Mucosa of gallbladder (tissue), 1 donor: ENCODE results near the gene UQCRC1. TPM values are rescaled to one million over a fixed set of nuclear protein-coding genes. Genes with fewer than 3 reads are reported as not detected.
A peak's percentile ranks its signal among the peaks of the same experiment; 100 is the strongest.

Experiments
- DNase-seq: peaks from one replicate; pipeline ENCODE4 v3.0.0-alpha.2; 2020; ENCODE audit warnings: low spot score
- total RNA-seq: library from RNA; stranded (reverse); gene quantifications from one replicate; pipeline ENCODE4 v1.2.1, GENCODE V29; 2021
- donor health status: DM: no; HTN: no; CAD: no.

UQCRC1 gene
- total RNA-seq, 1 donor from 2014 or later: 193 TPM

DNA sequence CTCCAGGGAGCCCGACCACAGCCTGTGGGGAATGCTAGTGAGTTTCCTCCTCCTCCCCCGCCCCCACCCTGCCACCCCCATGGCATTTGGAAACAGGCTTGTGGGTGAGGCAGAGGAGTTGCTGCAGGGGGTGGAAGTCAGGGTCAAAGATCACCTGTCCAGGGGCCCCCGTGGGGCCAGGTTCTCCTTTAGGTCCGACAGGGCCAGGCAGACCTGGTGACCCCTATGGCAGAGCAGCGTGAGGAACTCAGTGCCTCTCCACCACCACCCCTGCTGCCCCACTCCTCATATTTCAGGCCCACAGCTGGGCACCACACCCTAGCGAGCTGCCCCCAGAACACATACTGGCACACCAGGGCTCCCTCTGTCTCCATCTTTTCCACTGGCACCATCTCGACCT lies 36.9 kb downstream of the UQCRC1 start:
- DNase-seq: no peak

DNA sequence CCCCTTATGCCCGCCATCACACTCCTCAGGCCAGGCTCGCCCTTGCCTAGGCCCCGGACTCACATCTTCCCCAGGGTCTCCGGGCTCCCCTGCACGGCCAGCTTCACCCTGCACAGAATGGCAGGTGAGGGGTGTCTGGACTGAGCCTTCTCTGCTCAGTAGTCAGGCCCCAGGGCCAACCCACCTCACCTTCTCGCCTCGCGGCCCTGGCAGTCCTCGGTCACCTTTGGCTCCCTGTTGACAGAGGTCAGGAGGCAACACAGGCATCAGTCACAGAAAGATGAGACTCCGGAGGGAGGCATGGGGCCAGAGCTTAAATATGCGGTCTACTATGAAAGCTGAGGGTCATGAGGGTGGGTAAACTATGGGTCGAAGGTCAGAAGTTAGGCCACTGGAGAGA lies 37.5 kb downstream of the UQCRC1 start:
- no peak for DNase-seq

DNA sequence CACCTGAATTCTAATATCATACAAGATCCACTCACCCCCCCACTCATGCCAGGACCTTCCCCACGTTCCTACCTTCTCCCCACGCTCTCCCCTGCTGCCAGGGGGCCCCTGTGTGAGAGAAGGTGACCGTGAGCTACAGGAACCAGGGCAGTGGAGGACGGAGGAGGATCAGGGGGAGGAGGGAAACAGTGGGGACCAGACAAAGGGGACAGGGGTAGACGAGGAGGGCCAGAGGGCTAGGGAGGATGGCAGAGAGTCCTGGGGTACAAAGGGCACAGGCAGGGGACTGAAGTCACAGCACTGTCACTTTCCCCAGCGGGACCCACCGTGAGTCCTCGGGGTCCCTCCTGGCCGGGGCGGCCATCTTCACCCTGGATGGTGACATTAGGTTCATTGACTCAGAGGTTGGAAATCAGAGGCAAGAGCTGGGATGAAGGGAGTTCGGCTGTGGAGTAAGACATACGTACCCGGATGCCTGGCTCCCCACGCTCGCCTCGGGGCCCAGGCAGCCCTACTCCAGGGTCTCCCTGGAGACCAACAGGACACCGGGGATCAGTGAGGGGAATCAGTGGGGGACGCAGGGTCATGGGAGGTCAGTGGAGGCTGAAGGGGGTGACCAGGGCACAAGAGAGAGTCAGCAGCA lies 39.5 kb downstream of the UQCRC1 start:
- DNase-seq: no peak

DNA sequence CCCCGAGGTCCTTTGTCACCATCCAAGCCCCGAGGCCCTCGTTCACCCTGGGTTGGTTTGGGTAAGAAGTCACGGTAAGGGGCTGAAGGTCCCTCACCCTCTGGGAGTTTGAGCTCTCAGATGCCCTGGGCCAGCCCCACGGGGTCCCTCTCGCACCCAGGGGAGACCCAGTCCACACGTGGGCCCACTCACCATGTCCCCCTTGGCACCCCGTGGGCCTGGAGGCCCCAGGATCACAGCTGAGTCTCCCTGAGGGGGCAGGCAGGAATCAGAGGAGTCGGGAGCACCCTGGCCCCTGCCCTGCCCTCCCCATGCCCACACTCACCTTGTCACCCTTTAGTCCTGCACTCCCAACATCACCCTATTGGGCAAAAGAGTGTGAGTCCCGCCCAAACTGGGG lies 40.0 kb downstream of the UQCRC1 start:
- no peak for DNase-seq

DNA sequence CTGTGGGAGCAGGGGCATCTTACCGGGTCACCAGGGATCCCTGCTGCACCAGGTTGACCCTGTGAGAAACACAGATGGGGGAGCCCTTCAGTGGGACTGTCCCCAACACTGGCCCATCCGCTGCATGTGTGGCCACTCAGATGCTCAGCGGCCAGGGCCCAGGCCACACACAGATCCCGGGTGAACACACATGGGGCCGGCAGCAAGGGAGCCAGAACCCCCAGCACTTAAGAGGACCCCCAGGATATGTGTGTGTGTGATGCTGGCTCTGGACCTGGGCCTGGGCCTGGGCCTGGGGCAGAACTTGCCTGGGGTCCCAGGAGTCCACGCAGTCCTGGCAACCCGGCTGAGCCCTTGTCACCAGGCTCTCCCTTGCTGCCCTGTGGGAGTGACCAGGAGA lies 41.0 kb downstream of the UQCRC1 start:
- no peak for DNase-seq

DNA sequence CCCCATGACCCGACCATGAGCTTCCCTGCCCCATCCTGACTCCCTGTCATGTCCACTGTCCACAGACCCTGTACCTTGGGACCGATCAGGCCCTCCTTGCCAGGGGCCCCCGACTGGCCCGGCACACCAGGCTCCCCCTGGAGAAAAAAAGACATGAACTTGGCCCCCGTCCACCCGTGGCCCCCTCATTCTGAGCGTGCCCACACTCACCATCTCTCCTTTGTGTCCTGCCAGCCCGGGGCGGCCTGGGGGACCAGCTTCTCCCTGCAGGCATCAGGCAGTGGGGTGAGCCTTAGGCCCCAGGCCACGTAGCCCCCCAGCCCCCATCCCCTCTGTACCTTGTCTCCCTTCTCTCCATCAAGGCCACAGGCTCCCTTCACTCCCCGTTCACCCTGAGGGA lies 41.9 kb downstream of the UQCRC1 start:
- no peak for DNase-seq

DNA sequence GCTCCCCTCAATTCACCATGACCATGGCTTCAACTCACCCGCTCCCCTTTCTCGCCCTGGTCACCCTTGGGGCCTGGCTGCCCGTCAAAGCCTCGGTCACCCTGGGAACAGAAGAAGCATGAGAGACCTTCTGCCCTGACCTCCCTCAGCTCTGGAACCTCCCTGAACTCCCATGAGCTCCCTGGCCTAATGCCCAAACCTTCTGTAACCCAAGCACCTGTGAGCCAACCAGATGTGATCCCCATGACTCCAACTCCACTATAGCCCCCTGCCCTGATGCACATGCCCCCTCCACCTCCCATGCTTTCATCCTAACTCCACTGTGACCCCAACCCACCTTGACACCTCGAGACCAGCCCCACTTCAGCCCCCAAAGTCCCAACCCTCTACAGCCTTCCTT lies 42.4 kb downstream of the UQCRC1 start:
- no peak for DNase-seq

DNA sequence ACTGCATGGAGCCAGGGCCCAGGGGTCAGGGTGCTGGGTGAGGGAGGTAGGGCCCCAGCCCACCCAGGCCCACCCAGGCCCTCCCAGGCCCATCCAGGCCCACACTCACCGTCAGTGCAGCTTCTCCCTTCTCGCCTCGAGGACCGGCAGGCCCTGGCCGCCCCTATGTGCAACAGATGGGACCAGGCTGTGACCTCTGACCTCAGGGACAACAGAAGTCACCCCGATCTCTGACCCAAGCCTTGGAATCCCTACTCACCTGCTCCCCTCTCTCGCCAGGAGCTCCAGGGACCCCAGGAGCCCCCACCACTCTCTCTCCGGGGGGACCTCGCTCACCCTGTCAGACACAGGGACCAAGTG lies 43.1 kb downstream of the UQCRC1 start:
- no peak for DNase-seq

DNA sequence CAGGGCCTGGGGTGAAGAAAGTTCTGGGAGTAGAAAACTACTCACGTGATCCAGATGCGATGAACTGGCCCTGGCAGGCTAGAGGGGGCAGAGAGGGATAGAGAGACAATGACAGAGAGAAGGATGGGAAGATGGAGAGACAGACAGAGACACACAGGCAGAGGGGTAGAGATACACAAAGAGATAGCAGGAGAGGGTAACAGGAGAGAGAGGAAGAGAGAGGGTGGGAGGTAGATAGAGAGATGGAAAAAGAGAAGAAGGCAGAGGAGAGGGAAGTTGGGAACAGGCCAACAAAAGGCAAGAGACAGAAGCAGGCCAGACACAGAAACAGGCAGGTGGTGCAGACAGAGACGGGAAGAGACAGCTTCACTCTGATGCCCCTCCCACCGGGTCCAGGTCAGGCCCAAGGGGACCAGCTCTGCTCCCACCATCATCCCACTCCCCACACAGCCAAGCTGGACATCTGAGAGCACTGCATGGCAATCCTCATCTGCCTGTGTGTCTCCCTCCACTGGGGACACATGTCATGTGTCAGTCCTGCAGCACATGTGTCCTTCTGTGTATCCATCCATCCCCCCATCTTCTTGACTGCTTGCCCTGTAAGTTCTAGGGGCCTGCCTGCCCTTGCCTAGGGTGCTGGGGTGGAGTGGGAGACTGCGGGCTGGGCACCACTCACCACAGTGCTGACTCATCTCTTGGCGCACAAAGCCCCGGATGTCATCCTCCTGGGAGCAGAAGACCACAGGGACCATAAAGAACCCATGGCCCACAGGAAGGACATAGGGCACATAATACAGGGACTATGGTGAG lies 43.6 kb downstream of the UQCRC1 start:
- DNase-seq: no peak

DNA sequence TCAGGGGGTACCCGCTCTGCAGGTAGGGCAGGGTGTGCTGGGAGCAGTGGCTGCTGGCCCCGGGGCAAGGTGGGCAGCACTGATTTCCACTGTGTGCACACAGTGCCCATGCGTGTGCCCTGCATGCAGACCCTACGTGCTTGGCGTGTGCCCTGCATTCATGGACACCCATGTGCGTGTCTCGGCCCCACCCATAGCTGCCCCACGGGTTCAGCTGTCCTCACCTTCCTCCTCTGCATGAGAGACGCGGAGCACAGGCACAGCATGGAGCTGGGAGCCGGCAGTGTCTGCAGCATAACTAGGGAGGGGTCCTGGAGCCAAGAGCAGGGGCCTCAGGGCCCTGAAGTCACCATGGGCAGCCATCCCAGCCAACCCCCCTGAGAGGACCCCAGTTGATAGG lies 44.3 kb downstream of the UQCRC1 start:
- DNase-seq: no peak

DNA sequence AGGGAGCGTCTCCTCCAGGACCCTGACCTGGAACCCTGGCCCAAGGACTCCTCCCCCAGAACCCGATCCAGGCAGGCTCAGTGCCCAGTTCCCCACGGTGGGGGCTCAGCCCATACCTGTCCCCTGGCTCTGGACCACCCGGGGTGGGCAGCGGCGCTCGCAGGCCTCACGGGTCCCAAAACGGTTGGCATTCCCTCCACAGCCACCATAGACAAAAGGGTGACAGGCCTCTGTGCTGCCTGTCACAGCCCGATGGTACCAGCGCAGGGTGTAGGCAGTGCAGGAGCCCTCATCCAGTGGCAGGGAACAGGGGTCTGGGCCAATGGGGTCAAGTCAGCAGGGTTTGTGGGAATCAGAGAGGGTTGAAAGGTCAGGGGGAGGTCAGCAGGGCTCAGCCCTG lies 44.8 kb downstream of the UQCRC1 start:
- no peak for DNase-seq

DNA sequence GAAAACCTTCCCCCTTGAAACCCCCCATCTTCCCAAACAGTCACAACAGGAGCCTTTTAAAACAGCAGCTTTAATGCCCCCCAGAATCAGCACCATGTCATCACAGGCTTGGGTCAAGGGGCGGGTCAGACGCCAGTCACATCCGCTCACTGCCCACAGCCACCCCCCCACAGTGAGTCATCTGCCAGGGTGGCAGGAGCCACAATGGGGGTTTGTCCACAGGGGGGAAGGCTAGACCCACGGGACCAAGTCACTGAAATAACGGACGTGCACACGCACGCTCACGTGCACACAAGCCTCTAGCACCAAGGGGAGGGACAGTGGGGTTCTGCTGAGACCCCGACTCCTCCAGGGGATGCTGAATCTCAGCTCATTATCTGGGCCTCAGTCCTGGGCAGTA lies 45.4 kb downstream of the UQCRC1 start:
- peak; percentile 54 for DNase-seq

DNA sequence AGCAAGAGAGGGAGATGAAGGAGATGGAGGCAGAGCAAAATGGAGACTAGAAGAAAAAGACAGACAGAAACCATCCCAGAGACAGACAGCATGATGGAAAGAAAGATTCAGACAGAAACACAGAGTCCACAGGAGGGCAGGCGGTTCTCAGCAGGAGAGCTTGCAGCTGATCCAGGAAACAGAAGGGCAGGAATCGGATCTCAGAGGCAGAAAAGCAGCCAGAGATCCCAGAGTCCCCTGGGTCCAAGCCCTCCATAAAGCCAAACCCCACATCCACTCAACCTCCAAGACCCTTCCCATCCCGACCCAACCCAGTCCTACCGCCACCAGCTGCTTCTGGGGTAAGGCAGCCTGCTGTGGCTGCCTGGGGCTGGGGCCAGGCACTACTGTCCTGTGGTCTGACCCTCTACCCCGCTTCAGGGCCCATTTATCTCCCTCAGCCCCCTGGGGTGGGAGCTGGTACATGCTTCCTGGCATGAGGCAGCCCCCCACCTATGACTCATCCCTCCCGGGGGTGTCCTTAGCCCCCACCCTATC lies 46.0 kb downstream of the UQCRC1 start, which contains the start of gene UCN2:
Gene UCN2 (minus strand): TSS at position 400 of the 537 bp plus-strand sequence. CDS start 657 bp downstream, outside the sequence.
- DNase-seq: no peak

DNA sequence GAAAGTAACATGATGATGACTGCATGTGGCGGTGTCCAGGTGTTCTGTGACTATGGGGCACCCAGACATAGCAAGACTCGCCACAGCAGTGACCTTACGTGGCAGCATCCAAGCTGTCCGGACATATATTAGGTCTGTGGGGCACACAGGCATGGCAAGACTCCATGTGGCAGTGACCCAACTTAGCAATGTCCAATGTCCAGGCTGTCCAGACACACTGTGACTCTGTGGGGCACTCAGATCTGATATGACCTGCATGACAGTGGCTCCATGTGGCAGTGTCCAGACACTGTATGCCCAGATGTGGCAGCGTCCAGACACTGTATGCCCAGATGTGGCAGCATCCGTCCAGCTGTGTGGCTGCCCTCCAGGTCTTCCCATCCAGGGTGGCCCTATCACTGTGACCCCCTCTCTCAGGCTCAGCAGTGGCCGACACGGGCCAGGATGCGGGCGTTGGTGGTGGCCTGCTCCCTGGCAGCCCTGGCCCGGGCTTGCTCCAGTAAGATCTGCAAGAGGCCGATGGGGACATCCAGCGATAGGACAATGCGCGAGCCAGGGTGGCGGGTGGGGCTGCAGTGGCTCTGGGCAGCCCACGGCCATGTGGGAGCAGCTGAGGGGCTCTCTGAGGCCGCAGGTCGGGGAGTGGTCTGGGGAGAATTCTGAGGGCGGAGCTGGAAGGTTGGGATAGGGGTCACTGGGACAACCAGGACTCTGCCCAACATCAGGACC lies 46.9 kb downstream of the UQCRC1 start:
- DNase-seq: no peak

DNA sequence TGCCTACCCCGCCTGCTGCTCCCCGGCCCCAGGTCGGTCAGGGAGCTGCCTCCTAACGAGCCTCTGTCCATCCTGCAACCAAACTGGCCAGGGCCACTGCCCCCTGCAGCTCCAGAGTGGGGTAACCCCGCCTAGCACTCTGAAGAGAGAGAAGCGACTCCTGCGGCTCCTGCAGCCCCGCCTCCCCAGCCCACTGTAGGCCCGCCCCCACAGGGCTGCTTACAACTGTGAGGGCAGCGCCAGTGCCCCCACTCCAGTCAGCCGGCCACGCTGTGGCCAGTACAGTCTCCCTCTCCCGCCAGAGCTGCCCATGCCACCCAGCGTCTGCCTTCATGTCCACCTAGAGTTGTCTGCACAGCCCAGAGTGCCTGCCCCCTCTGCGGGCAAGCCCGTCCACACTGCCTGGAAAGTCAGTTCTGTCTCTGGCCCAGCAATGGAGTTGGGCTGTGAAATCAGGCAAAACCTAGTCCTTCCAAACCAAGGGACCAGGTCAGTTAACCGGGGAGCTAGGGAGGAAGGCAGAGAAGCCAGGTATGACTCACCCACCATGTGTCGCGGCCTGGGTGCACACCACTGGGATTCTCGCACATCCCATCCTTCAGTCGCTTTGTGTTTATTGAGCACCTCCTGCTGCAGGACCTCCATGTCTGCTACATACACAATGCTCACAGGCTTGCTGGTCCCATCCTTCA lies 48.3 kb downstream of the UQCRC1 start:
- peak; percentile 32 for DNase-seq

DNA sequence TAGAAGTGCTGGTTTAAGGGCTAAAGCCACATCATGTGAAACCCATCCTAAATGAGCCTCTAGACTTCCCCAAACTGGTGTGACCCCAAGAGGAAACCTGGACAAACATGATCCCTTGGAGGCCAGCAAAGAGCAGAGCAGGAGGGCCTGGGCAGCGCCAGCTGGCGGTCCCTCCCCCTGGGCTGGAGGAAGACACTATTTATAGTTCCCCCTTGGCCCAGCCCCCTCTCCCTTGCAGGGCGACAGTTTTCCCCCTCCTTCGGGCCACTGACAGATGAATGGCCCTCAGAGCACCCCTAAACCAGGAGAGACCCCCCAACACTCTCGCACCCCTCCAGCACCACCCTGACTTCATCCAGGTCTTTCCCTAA lies 48.8 kb downstream of the UQCRC1 start:
- no peak for DNase-seq

DNA sequence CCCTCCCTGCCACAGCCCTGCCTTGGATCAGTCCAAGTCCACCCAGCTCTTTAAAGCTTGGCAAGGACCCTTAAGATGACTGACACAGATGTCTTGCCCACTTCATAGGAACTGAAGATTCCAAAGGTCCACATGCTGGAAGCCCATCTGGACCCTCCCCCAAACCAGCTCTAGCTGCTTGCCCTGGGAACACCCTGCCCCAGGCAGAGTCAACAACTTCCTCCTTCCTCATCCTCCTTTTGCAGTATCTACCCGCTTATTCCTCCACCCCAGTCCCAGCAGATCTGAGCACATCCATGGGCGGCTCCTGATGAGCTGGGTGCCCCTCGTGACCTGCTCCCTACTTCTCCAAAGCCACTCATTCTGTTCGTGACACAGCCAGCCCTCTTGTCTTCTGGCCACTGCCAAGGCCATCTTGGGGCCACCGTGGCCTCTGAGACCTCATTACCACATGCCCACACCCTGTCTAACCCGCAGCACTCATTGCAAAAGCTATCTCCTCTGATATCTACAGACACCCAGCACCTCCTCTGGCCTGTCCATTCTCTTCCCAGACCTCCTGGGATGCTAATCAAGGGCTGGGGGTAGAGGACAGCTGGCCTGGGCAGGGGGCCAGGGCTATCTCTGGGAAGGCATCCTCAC lies 50.8 kb downstream of the UQCRC1 start:
- DNase-seq: no peak

DNA sequence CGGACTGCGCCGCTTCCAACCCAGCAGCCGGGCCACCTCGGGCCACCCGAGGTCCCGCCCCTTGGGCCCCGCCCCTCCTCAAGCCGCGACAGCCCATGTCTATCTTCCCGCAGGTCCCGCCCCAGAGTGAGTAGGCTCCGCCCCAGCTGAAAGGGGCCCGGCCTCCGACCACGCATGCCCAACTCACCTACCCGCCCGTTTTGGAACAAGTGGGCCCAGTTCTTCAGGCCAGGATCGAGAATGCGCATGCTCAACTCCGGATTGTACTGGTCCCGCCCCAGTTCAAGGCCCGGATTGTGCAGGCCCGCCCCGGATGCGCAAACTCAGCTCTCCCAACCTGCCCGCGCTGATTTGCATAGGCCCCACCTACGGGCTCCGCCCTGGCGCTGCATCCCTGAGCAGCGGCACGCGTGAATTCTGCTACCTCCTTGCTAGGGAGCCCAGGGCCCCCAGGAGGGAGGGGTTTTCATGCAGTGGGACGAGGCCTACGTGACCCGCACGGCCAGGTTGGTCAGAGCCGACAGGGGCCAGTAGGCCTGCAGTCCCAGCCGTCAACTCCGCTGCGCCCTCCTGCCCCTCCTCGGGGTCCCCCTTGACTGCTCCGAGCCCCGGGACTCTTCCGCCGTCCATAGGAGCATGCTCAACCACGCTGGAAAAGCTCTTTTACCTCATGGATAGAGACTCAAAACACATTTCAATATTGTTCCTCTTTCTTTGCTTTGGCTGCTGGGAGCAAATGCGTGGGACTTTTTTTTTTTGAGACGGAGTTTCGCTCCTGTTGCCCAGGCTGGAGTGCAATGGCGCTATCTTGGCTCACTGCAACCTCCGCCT lies 52.4 kb downstream of the UQCRC1 start, which contains the start of gene PFKFB4:
Gene PFKFB4 (minus strand): TSS at position 8 of the 831 bp plus-strand sequence. CDS start 26 bp downstream, outside the sequence.
- DNase-seq: peak; percentile 100

DNA sequence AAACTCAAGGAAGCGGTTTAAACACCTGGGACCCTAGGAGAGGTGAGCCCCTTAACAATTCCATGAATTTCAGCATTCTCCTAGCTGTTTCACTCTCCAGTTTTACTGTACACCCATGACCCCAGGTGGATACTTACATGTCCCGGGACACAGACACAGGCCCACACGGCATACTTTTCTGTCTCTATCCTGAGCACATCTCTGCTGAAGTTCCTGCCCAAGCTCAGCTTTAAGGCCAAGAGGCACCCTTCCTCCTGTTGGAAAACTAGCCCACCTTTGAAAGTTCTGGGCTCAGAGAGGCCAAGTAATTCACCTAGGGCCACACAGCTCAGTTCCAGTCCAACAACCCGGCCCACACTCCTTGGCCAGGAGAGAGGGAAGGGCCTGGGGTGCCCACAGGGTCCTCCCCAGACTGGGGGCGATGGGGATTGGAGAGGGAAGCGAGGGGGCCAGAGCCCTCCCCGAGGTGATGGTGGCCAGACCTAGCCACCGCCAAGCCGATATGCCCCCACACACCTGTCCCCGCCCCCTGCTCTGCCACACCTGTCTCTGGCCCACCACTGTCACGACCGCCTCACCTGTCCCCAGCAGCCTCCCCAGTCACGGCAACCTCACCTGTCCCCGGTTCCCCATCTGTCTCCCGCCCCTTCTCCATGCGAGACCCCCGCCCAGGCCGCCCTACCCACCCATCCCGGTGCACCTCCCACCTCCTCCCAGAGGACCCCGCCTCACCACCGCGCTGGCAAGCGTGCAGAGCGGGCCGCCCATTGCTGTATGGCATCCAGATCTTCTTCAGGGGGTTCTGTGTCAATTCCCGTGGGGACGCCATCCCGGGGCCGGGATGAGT lies 53.3 kb downstream of the UQCRC1 start:
- DNase-seq: no peak
